ENCODE data around the gene STYXL2. TPM values are rescaled to one million over a fixed set of nuclear protein-coding genes. Genes with fewer than 3 reads are reported as not detected.

The STYXL2 gene
- total and polyA plus RNA-seq, 2 of the 4 experiments (the other 2 are of a cell fraction): not detected

GRCh38 chr1:167060141-167061072 is 33.5 kb upstream of the STYXL2 start:
- no peak for DNase-seq
- Histone ChIP-seq H2BK5ac (ENCODE audit: low read depth, low read length, poor library complexity, severe bottlenecking) (no peak overlapping the region), H3K27me3 (ENCODE audit: control insufficient read depth, insufficient read depth, low read length) (peaks cover 7% of the 10 kb centered on the region), H3K56ac (ENCODE audit: extremely low read depth, insufficient read depth, low read length) (no peak overlapping the region), H3K27ac (ENCODE audit: insufficient read depth, low read length) (no peak overlapping the region), H4K5ac (ENCODE audit: low read depth, low read length) (no peak overlapping the region), H3K79me1 (ENCODE audit: low read depth in 1 of 2, low read length in 2 of 2) (no peaks in the 10 kb centered on the region), H4K91ac (ENCODE audit: insufficient read depth, low read depth, low read length) (no peak overlapping the region), H3K4me3 (ENCODE audit: insufficient read depth, low read depth, low read length) (no peak overlapping the region), H3K36me3 (ENCODE audit: control insufficient read depth, insufficient read depth, low read length) (no peaks in the 10 kb centered on the region), H3K9me3 (ENCODE audit: control insufficient read depth, insufficient read depth, low read length) (no peaks in the 10 kb centered on the region), H2AFZ (replicated peaks; ENCODE audit: low read length, poor library complexity) (no peak overlapping the region), H3K9me1 (ENCODE audit: insufficient read depth, low read length) (peaks cover 6% of the 10 kb centered on the region; the same call in 1 of the 2 replicates), H2BK20ac (ENCODE audit: low read depth, low read length) (no peak overlapping the region), H3K9ac (ENCODE audit: low read depth, low read length) (no peak overlapping the region), H3K4ac (ENCODE audit: low read depth, low read length) (no peak overlapping the region), H3K4me1 (ENCODE audit: control insufficient read depth, insufficient read depth, low read length) (no peaks in the 10 kb centered on the region), H3K23ac (ENCODE audit: low read depth, low read length) (no peak overlapping the region), H2BK120ac (ENCODE audit: low read depth, low read length) (no peak overlapping the region), H3K14ac (replicated peaks; ENCODE audit: low read depth, low read length) (no peak overlapping the region), H2AK5ac (ENCODE audit: low read depth, low read length) (no peak overlapping the region), H3K18ac (ENCODE audit: low read depth, low read length) (no peak overlapping the region), H4K8ac (ENCODE audit: low read depth in 2 of 2, low read length in 2 of 2) (no peak overlapping the region), H3K4me2 (ENCODE audit: low read depth, low read length) (no peak overlapping the region), H2AK9ac (replicated peaks; ENCODE audit: low read depth, low read length, poor library complexity) (no peak overlapping the region), H4K20me1 (ENCODE audit: insufficient read depth, low read length) (no peaks in the 10 kb centered on the region), H2BK15ac (ENCODE audit: low read depth, low read length) (no peak overlapping the region)
- no TSS peak for BruUV-seq (replicated peaks)
- ATAC-seq (ENCODE audit: low read depth): no peak
- intact Hi-C loops (cut with micrococcal nuclease) (no loop called here), in situ Hi-C loops (cut with MboI; ENCODE audit: low sequenced_read_pairs) (loop anchor here (10.0 kb wide), 1 partner anchor 474 kb away; no protein-coding TSS in a partner anchor), dilution Hi-C loops (cut with HindIII; ENCODE audit: low sequenced_read_pairs, unreplicated experiment) (no loop called here)
- CTCF ChIA-PET: interaction anchor here (0.7 to 4.8 kb wide), 8 partner anchors 8 to 1136 kb away, joined by 3 to 41 read pairs (median 3); partner anchors contain the start of gene CREG1
- TF ChIP-seq CHD1 (IDR thresholded peaks at IDR 0.05; ENCODE audit: low read depth, low read length): no peak
- 0 out of 2 replicates have a peak, but pooled peaks have one; percentile 8 for TF ChIP-seq CTCF (conservative IDR thresholded peaks at IDR 0.05; ENCODE audit: low read depth, low read length)
- 72% methylated on average over 5 of the region's 10 CpGs; no CpG with 5 or more reads in 1 of the 2 experiments for WGBS, 2 experiments (ENCODE audit: extremely low coverage in 2 of 2, insufficient read length in 1 of 2)
- POLR2A ChIA-PET (ENCODE audit: unreplicated experiment): no interaction called here

Measured in IMR-90 (cell line).